ENCODE data around the gene NDUFA8. TPM values are rescaled to one million over a fixed set of nuclear protein-coding genes. Genes with fewer than 3 reads are reported as not detected.

The NDUFA8 gene
- total RNA-seq, 1 experiment from 2014 or later, result 84.6 TPM

DNA sequence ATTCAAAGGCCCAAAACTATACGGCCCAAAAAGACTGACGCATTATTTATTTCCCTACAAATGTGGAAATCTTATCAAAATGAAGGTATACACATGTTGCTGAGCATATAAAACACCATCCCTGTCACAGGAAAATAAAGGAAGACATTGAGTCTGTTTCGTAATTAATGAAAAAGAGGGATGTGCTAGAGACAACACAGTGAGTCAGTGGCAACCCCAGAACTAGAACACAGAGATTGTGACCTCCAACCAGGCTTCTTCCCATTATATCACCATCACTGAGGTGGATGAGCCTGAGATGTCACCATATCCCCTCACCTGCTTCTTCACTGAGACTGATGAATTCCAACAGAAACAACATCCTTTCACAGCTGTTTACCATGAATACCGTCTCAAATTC lies 3.8 kb downstream of the NDUFA8 start:
- no peak overlapping the region for H3K4me3 ChIP-seq
- no peaks in the 10 kb centered on the region for H3F3A ChIP-seq (ENCODE audit: insufficient read depth, low read depth)
- CTCF ChIA-PET, result interaction anchor here (0.7 kb wide), 1 partner anchor 15 kb away, joined by 3 read pairs; no protein-coding TSS in a partner anchor
- no peak for DNase-seq
- no peak overlapping the region for H2AFZ ChIP-seq
- intact Hi-C loops (cut with micrococcal nuclease; ENCODE audit: unreplicated experiment), result no loop called here
- peaks cover 12% of the 10 kb centered on the region; the same call in 1 of the 2 replicates for H3K4me1 ChIP-seq (replicated peaks; ENCODE audit: insufficient read depth)
- no peaks in the 10 kb centered on the region for H3K9me3 ChIP-seq (ENCODE audit: insufficient read depth, low read depth)
- no peak overlapping the region for H3K4me2 ChIP-seq
- H4K20me1 ChIP-seq (ENCODE audit: insufficient read depth), result peaks cover 12% of the 10 kb centered on the region
- H3K36me3 ChIP-seq (ENCODE audit: low read depth), result peaks cover 8% of the 10 kb centered on the region; the same call in 1 of the 2 replicates
- H3K27ac ChIP-seq, result no peak overlapping the region
- peaks cover 49% of the 10 kb centered on the region for H3K79me2 ChIP-seq (ENCODE audit: low read depth)
- TF ChIP-seq, protein P1, sequence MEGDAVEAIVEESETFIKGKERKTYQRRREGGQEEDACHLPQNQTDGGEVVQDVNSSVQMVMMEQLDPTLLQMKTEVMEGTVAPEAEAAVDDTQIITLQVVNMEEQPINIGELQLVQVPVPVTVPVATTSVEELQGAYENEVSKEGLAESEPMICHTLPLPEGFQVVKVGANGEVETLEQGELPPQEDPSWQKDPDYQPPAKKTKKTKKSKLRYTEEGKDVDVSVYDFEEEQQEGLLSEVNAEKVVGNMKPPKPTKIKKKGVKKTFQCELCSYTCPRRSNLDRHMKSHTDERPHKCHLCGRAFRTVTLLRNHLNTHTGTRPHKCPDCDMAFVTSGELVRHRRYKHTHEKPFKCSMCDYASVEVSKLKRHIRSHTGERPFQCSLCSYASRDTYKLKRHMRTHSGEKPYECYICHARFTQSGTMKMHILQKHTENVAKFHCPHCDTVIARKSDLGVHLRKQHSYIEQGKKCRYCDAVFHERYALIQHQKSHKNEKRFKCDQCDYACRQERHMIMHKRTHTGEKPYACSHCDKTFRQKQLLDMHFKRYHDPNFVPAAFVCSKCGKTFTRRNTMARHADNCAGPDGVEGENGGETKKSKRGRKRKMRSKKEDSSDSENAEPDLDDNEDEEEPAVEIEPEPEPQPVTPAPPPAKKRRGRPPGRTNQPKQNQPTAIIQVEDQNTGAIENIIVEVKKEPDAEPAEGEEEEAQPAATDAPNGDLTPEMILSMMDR (conservative IDR thresholded peaks at IDR 0.05), result no peak
- no peak for TF ChIP-seq EZH2 (IDR thresholded peaks at IDR 0.05; ENCODE audit: low read depth)
- H3K9me2 ChIP-seq (ENCODE audit: insufficient read depth), result no peaks in the 10 kb centered on the region
- no peaks in the 10 kb centered on the region for H3K27me3 ChIP-seq (ENCODE audit: insufficient read depth, low read depth)
- BruUV-seq (replicated peaks), result no TSS peak
- POLR2A ChIA-PET (ENCODE audit: unreplicated experiment), result no interaction called here

DNA sequence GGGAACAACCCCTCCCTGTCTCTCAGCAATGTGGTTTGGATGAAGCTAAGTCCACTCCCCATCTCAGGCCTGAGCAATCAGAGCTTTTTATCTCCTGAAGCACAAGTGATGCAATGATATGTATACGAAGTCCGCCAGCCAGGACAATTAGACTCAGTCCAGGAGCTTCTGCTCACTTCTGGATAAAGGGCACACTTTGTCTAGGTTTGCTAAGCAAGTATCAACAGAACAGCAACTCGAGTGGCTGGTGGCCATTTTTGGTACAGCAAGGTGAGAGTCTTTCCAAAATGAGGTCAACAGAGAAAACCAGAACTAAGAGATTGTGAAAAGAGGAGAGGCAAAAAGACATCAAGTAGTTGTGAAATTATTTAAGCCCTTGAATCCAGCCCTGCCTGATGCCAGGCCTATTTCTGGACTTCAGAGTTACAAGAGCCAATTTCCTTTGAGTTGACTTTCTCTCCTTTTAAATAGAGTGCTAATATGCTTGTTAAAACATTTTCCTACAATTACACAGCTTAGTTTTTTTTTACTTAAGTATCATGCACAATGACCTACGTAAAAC lies 8.2 kb downstream of the NDUFA8 start:
- Histone ChIP-seq H3K4me2 (no peak overlapping the region), H4K20me1 (ENCODE audit: insufficient read depth) (peaks cover 12% of the 10 kb centered on the region), H3K9me3 (ENCODE audit: insufficient read depth, low read depth) (no peaks in the 10 kb centered on the region), H3K27me3 (ENCODE audit: insufficient read depth, low read depth) (no peaks in the 10 kb centered on the region), H3K4me3 (no peak overlapping the region), H2AFZ (no peak overlapping the region), H3K36me3 (ENCODE audit: low read depth) (peaks cover 8% of the 10 kb centered on the region; the same call in 1 of the 2 replicates), H3K79me2 (ENCODE audit: low read depth) (peaks cover 20% of the 10 kb centered on the region), H3F3A (ENCODE audit: insufficient read depth, low read depth) (no peaks in the 10 kb centered on the region), H3K9me2 (ENCODE audit: insufficient read depth) (no peaks in the 10 kb centered on the region), H3K27ac (no peak overlapping the region), H3K4me1 (replicated peaks; ENCODE audit: insufficient read depth) (no peaks in the 10 kb centered on the region)
- intact Hi-C loops (cut with micrococcal nuclease; ENCODE audit: unreplicated experiment), result no loop called here
- DNase-seq, result no peak
- no TSS peak for BruUV-seq (replicated peaks)
- TF ChIP-seq, protein P1 (conservative IDR thresholded peaks at IDR 0.05), result no peak
- no peak for TF ChIP-seq EZH2 (IDR thresholded peaks at IDR 0.05; ENCODE audit: low read depth)
- ChIA-PET CTCF (no interaction called here), POLR2A (ENCODE audit: unreplicated experiment) (no interaction called here)

DNA sequence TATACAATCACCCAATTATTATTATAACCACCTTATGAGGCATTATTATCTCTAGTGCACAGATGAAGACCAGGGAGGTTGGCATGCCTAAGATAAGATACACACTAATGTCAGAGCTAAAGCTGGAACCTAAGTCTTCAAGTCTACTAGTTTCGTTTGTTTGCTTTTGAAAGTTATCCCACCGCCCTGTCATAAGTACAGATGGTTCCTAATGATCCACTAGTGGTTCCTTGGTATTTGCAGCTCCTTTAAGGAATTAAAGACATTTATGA lies 14.1 kb downstream of the NDUFA8 start:
- Histone ChIP-seq H3K27me3 (ENCODE audit: insufficient read depth, low read depth) (no peaks in the 10 kb centered on the region), H3K4me3 (no peak overlapping the region), H2AFZ (no peak overlapping the region), H3K9me3 (ENCODE audit: insufficient read depth, low read depth) (no peaks in the 10 kb centered on the region), H3K36me3 (ENCODE audit: low read depth) (peaks cover 6% of the 10 kb centered on the region; the same call in 1 of the 2 replicates), H3K27ac (no peak overlapping the region), H3K4me2 (no peak overlapping the region), H3K9me2 (ENCODE audit: insufficient read depth) (no peaks in the 10 kb centered on the region), H3K79me2 (ENCODE audit: low read depth) (no peaks in the 10 kb centered on the region), H3K4me1 (replicated peaks; ENCODE audit: insufficient read depth) (no peaks in the 10 kb centered on the region), H4K20me1 (ENCODE audit: insufficient read depth) (peaks cover 4% of the 10 kb centered on the region), H3F3A (ENCODE audit: insufficient read depth, low read depth) (no peaks in the 10 kb centered on the region)
- no TSS peak for BruUV-seq (replicated peaks)
- intact Hi-C loops (cut with micrococcal nuclease; ENCODE audit: unreplicated experiment), result no loop called here
- POLR2A ChIA-PET (ENCODE audit: unreplicated experiment), result no interaction called here
- no peak for TF ChIP-seq EZH2 (IDR thresholded peaks at IDR 0.05; ENCODE audit: low read depth)
- TF ChIP-seq, protein P1 (conservative IDR thresholded peaks at IDR 0.05), result no peak
- CTCF ChIA-PET, result interaction anchor here (1.4 kb wide), 1 partner anchor 47 kb away, joined by 3 read pairs; no protein-coding TSS in a partner anchor
- no peak for DNase-seq

All from PC-9 (cell line).